HepG2 (cell line): Measurements from ENCODE around the gene TADA2B. TPM values are rescaled to one million over a fixed set of nuclear protein-coding genes. Genes with fewer than 3 reads are reported as not detected.

Experiments used
- DPF2 ChIP-seq: sonication (generic); formaldehyde crosslinking; IDR thresholded peaks from 2 replicates; pipeline ENCODE4 v1.4.0; 2020; ENCODE audit warnings: mild to moderate bottlenecking, low read depth, missing genetic modification reagents, borderline replicate concordance
- FOXP4 ChIP-seq: sonication (generic); formaldehyde crosslinking; IDR thresholded peaks from 2 replicates; pipeline ENCODE4 v1.4.0; 2020; ENCODE audit warnings: missing genetic modification reagents
- HOXD1 ChIP-seq: sonication (generic); formaldehyde crosslinking; IDR thresholded peaks from 2 replicates; pipeline ENCODE4 v1.5.0; 2020; ENCODE audit warnings: missing genetic modification reagents
- KMT2A ChIP-seq: sonication (generic); formaldehyde crosslinking; IDR thresholded peaks from 2 replicates; pipeline ENCODE4 v1.4.0; 2020; ENCODE audit warnings: missing genetic modification reagents
- LBX2 ChIP-seq: sonication (generic); formaldehyde crosslinking; IDR thresholded peaks from 2 replicates; pipeline ENCODE4 v1.5.0; 2020; ENCODE audit warnings: missing genetic modification reagents, mild to moderate bottlenecking, borderline replicate concordance
- MBD4 ChIP-seq: IDR thresholded peaks from 2 replicates; pipeline ENCODE4 v1.6.1; 2012; ENCODE audit warnings: low read length, inconsistent platforms, borderline replicate concordance
- NFYC ChIP-seq: IDR thresholded peaks from 2 replicates; pipeline ENCODE4 v1.6.1; 2016; ENCODE audit warnings: missing genetic modification reagents, missing compliant biosample characterization
- PATZ1 ChIP-seq: sonication (generic); formaldehyde crosslinking; IDR thresholded peaks from 2 replicates; pipeline ENCODE4 v1.4.0; 2020; ENCODE audit warnings: missing genetic modification reagents
- RAD21 ChIP-seq: fragments of 450-650 bp; formaldehyde crosslinking; IDR thresholded peaks from 2 replicates; pipeline ENCODE4 v1.5.0; 2020; ENCODE audit warnings: mild to moderate bottlenecking
- SIN3B ChIP-seq: fragments of 150-350 bp; IDR thresholded peaks from 2 replicates; pipeline ENCODE4 v1.6.1; 2014; ENCODE audit warnings: low read length
- STAT5B ChIP-seq: sonication (generic); formaldehyde crosslinking; IDR thresholded peaks from 2 replicates; pipeline ENCODE4 v1.4.0; 2020; ENCODE audit warnings: missing genetic modification reagents
- TAF1 ChIP-seq: sonication (generic); formaldehyde crosslinking; IDR thresholded peaks from 2 replicates; pipeline ENCODE4 v1.4.0; 2020; ENCODE audit warnings: missing genetic modification reagents
- TERF1 ChIP-seq: sonication (generic); formaldehyde crosslinking; IDR thresholded peaks from 2 replicates; pipeline ENCODE4 v1.8.0; 2022; ENCODE audit warnings: mild to moderate bottlenecking, missing genetic modification reagents, moderate library complexity
- ZBTB46 ChIP-seq: sonication (generic); formaldehyde crosslinking; IDR thresholded peaks from 2 replicates; pipeline ENCODE4 v1.4.0; 2020; ENCODE audit warnings: mild to moderate bottlenecking, missing genetic modification reagents, borderline replicate concordance
- ZFP1 ChIP-seq: IDR thresholded peaks from 2 replicates; pipeline ENCODE4 v1.6.1; 2016
- ZMAT5 ChIP-seq: sonication (generic); formaldehyde crosslinking; IDR thresholded peaks from 2 replicates; pipeline ENCODE4 v1.5.0; 2020; ENCODE audit warnings: mild to moderate bottlenecking, low read depth, missing genetic modification reagents, borderline replicate concordance
- ZNF205 ChIP-seq: IDR thresholded peaks from 2 replicates; pipeline ENCODE4 v1.6.1; 2018; ENCODE audit warnings: missing biosample characterization, missing genetic modification reagents
- ZNF501 ChIP-seq: sonication (generic); formaldehyde crosslinking; IDR thresholded peaks from 2 replicates; pipeline ENCODE4 v1.5.1; 2020; ENCODE audit warnings: mild to moderate bottlenecking, moderate library complexity, missing genetic modification reagents
- ZNF530 ChIP-seq: sonication (generic); formaldehyde crosslinking; IDR thresholded peaks from 2 replicates; pipeline ENCODE4 v1.5.0; 2020; ENCODE audit warnings: low read depth, mild to moderate bottlenecking, missing genetic modification reagents
- ZNF572 ChIP-seq: sonication (generic); formaldehyde crosslinking; IDR thresholded peaks from 2 replicates; pipeline ENCODE4 v1.5.1; 2020; ENCODE audit warnings: mild to moderate bottlenecking, missing genetic modification reagents
- ZNF674 ChIP-seq: sonication (generic); formaldehyde crosslinking; IDR thresholded peaks from 2 replicates; pipeline ENCODE4 v1.5.0; 2020; ENCODE audit warnings: low read depth, mild to moderate bottlenecking, missing genetic modification reagents
- ZNF720 ChIP-seq: sonication (generic); formaldehyde crosslinking; IDR thresholded peaks from 2 replicates; pipeline ENCODE4 v1.4.0; 2020; ENCODE audit warnings: missing genetic modification reagents
- ZNF777 ChIP-seq: sonication (generic); formaldehyde crosslinking; IDR thresholded peaks from 2 replicates; pipeline ENCODE4 v1.4.0; 2020; ENCODE audit warnings: missing genetic modification reagents
- polyA plus RNA-seq, 8 experiments: library from polyadenylated mRNA; depleted of rRNA in 3 of 8; stranded (reverse) in 7 of 8; unstranded in 1 of 8; fragments of >200 nt; fragmentation: Illumina TruSeq in 4 of 8; extraction: Trizol in 4 of 8; gene quantifications; 2 replicates each; pipeline versions ENCODE4 v1.2.1 to v1.2.3, GENCODE V29; 2011 to 2016; ENCODE audit warnings: low read depth in 4 of 8, missing spikeins in 1 of 8, mixed read lengths in 1 of 8; ENCODE audit not compliant: insufficient read depth in 1 of 8
- total RNA-seq, 5 experiments: library from RNA; depleted of rRNA; stranded (reverse); fragments of >200 nt; fragmentation: Illumina TruSeq; extraction: Trizol; gene quantifications; 2 replicates each; pipeline ENCODE4 v1.2.3, GENCODE V29; 2016; ENCODE audit warnings: low read depth in 1 of 5

Gene TADA2B
- total and polyA plus RNA-seq, 2 of the 13 experiments (the other 11 are each of a cell fraction or from before 2014, with no cell fraction given), result 4.6 to 8.9 TPM

- TF ChIP-seq ZBTB46 (CRISPR knock-in tag) (no peak), ZNF501 (CRISPR knock-in tag) (peak; percentile 63; the same call in 1 of the 2 replicates), NFYC (no peak), ZMAT5 (CRISPR knock-in tag) (no peak), PATZ1 (CRISPR knock-in tag) (peak; percentile 24; the same call in 1 of the 2 replicates), DPF2 (CRISPR knock-in tag) (no peak), TERF1 (CRISPR knock-in tag) (no peak), ZNF777 (peak; percentile 78), ZNF530 (CRISPR knock-in tag) (no peak), ZNF720 (CRISPR knock-in tag) (no peak), LBX2 (CRISPR knock-in tag) (no peak), ZNF674 (CRISPR knock-in tag) (no peak), TAF1 (CRISPR knock-in tag) (peak; percentile 76), MBD4 (no peak), SIN3B (no peak), KMT2A (CRISPR knock-in tag) (0 out of 2 replicates have a peak, but pooled peaks have one; percentile 39), ZFP1 (no peak), RAD21 (CRISPR knock-in tag) (peak; percentile 13), HOXD1 (CRISPR knock-in tag) (0 out of 2 replicates have a peak, but pooled peaks have one; percentile 51), ZNF572 (CRISPR knock-in tag) (0 out of 2 replicates have a peak, but pooled peaks have one; percentile 23), FOXP4 (no peak), STAT5B (CRISPR knock-in tag) (0 out of 2 replicates have a peak, but pooled peaks have one; percentile 51), ZNF205 (CRISPR knock-in tag) (0 out of 2 replicates have a peak, but pooled peaks have one; percentile 62)
Observed at GRCh38 chr4:7043284-7044136, at the start of gene TADA2B (continued).
